DLD1 (cell line): ENCODE results near the gene KRT35.

Experiments used
- in situ Hi-C: cut with HindIII; loops from 2 replicates; pipeline ENCODE4 v1.10.0; 2017; ENCODE audit warnings: low sequenced_read_pairs

KRT35 gene

GRCh38 chr17:41428591-41429291 lies 52.2 kb downstream of the KRT35 start:
- in situ Hi-C loops = no loop called here
